GM23338 (cell line): ENCODE data around the gene GFRA1. TPM values are rescaled to one million over a fixed set of nuclear protein-coding genes. Genes with fewer than 3 reads are reported as not detected.

Experiments
- ATAC-seq: fragments of 200-7000 bp; cut with Tn5 transposase; 3 replicates; pipeline ENCODE4 v1.9.1; 2020
- DNase-seq: peaks from one replicate; pipeline ENCODE4 v3.0.0-alpha.2; 2015; ENCODE audit warnings: low spot score
- H2AFZ ChIP-seq: fragments of 200-600 bp; sonication (generic); 2 replicates; pipeline ENCODE4 v1.8.0; 2016; ENCODE audit warnings: antibody characterized with exemption, mild to moderate bottlenecking, moderate library complexity
- H3F3A ChIP-seq: fragments of 200-600 bp; sonication (generic); replicated peaks from 2 replicates; pipeline ENCODE4 v1.8.0; 2017; ENCODE audit warnings: antibody characterized with exemption, mixed run types, low read depth
- H3K27ac ChIP-seq: fragments of 200-600 bp; sonication (generic); 2 replicates; pipeline ENCODE4 v1.6.1; 2016; ENCODE audit warnings: low read depth
- H3K27me3 ChIP-seq: fragments of 200-600 bp; sonication (generic); 2 replicates; pipeline ENCODE4 v1.8.0; 2016; ENCODE audit warnings: mild to moderate bottlenecking, mixed run types, moderate library complexity; ENCODE audit not compliant: insufficient read depth
- H3K36me3 ChIP-seq: fragments of 200-600 bp; sonication (generic); 2 replicates; pipeline ENCODE4 v1.8.0; 2016; ENCODE audit warnings: mild to moderate bottlenecking; ENCODE audit not compliant: insufficient read depth
- H3K4me1 ChIP-seq: fragments of 200-600 bp; sonication (generic); 2 replicates; pipeline ENCODE4 v1.8.0; 2016; ENCODE audit warnings: mild to moderate bottlenecking, moderate library complexity; ENCODE audit not compliant: insufficient read depth
- H3K4me2 ChIP-seq: fragments of 200-600 bp; sonication (generic); 2 replicates; pipeline ENCODE4 v1.7.1; 2017; ENCODE audit warnings: mixed run types
- H3K4me3 ChIP-seq: fragments of 200-600 bp; sonication (generic); 2 replicates; pipeline ENCODE4 v1.6.1; 2016; ENCODE audit warnings: mixed run types
- H3K79me2 ChIP-seq: fragments of 200-600 bp; sonication (generic); replicated peaks from 2 replicates; pipeline ENCODE4 v1.8.0; 2017; ENCODE audit warnings: mild to moderate bottlenecking; ENCODE audit not compliant: insufficient read depth
- H3K9me2 ChIP-seq: fragments of 200-600 bp; sonication (generic); 2 replicates; pipeline ENCODE4 v1.8.0; 2017; ENCODE audit not compliant: insufficient read depth
- H4K20me1 ChIP-seq: fragments of 200-600 bp; sonication (generic); replicated peaks from 2 replicates; pipeline ENCODE4 v1.8.0; 2017; ENCODE audit warnings: mild to moderate bottlenecking; ENCODE audit not compliant: insufficient read depth
- H3K27ac Mint-ChIP-seq: 2 replicates; pipeline ENCODE4 v1.8.0; 2020; ENCODE audit warnings: inconsistent platforms, mild to moderate bottlenecking, moderate library complexity, mixed read lengths
- H3K27me3 Mint-ChIP-seq: 3 replicates; pipeline ENCODE4 v1.8.0; 2022; ENCODE audit warnings: low read depth, mild to moderate bottlenecking, moderate library complexity, mixed read lengths, inconsistent platforms; ENCODE audit not compliant: insufficient read depth, poor library complexity
- H3K36me3 Mint-ChIP-seq: 3 replicates; pipeline ENCODE4 v1.8.0; 2021; ENCODE audit warnings: low read depth, mild to moderate bottlenecking, inconsistent platforms, moderate library complexity, mixed read lengths
- H3K4me1 Mint-ChIP-seq: 3 replicates; pipeline ENCODE4 v1.8.0; 2020; ENCODE audit warnings: mild to moderate bottlenecking, inconsistent platforms, mixed read lengths
- H3K4me3 Mint-ChIP-seq: 3 replicates; pipeline ENCODE4 v1.8.0; 2021; ENCODE audit warnings: moderate library complexity, mild to moderate bottlenecking, inconsistent platforms, mixed read lengths
- H3K9me3 Mint-ChIP-seq: 3 replicates; pipeline ENCODE4 v1.8.0; 2020; ENCODE audit warnings: moderate library complexity, mild to moderate bottlenecking, inconsistent platforms, mixed read lengths
- CREB1 ChIP-seq: fragments of 250-450 bp; sonication (Bioruptor Pico); IDR thresholded peaks from 2 replicates; pipeline ENCODE4 v1.5.0; 2020; ENCODE audit warnings: low read depth, mild to moderate bottlenecking, moderate library complexity
- CTCF ChIP-seq, 2 experiments: fragments of 200-600 bp in 1 of 2; sonication (generic) in 1 of 2; conservative IDR thresholded peaks; 2 replicates each; pipeline versions ENCODE4 v1.5.1 to v1.6.1; 2016 to 2017; ENCODE audit warnings: antibody characterized with exemption in 2 of 2, low read depth in 2 of 2, mild to moderate bottlenecking in 2 of 2, moderate library complexity in 1 of 2
- EZH2 ChIP-seq: fragments of 200-600 bp; sonication (generic); IDR thresholded peaks from one replicate; pipeline ENCODE4 v1.8.0; 2017; ENCODE audit warnings: antibody characterized with exemption, mild to moderate bottlenecking, low read depth; ENCODE audit not compliant: unreplicated experiment
- EZH2phosphoT487 ChIP-seq: fragments of 200-600 bp; sonication (generic); IDR thresholded peaks from one replicate; pipeline ENCODE4 v1.8.1; 2018; ENCODE audit warnings: antibody characterized with exemption; ENCODE audit not compliant: unreplicated experiment
- JUNB ChIP-seq: IDR thresholded peaks from one replicate; pipeline ENCODE4 v1.6.1; 2016; ENCODE audit warnings: antibody characterized with exemption; ENCODE audit not compliant: unreplicated experiment
- NANOG ChIP-seq: IDR thresholded peaks from 2 replicates; pipeline ENCODE4 v1.6.1; 2016; ENCODE audit warnings: antibody characterized with exemption, borderline replicate concordance
- POLR2AphosphoS5 ChIP-seq: IDR thresholded peaks from 2 replicates; pipeline ENCODE4 v1.6.1; 2016; ENCODE audit warnings: antibody characterized with exemption, low read depth
- STAT1 ChIP-seq: IDR thresholded peaks from one replicate; pipeline ENCODE4 v1.6.1; 2016; ENCODE audit warnings: antibody characterized with exemption; ENCODE audit not compliant: unreplicated experiment
- ZNF114 ChIP-seq: fragments of 250-450 bp; sonication (Bioruptor Pico); IDR thresholded peaks from 2 replicates; pipeline ENCODE4 v1.5.0; 2020; ENCODE audit warnings: mild to moderate bottlenecking, moderate library complexity
- ZNF331 ChIP-seq: fragments of 250-450 bp; sonication (Bioruptor Pico); IDR thresholded peaks from 2 replicates; pipeline ENCODE4 v1.5.0; 2020; ENCODE audit warnings: low read depth, mild to moderate bottlenecking, moderate library complexity
- polyA plus RNA-seq: library from polyadenylated mRNA; unstranded; fragments of >200 nt; fragmentation: Nextera tagmentation; extraction: Ambion mirVana; gene quantifications from 2 replicates; pipeline ENCODE4 v1.2.1, GENCODE V29; 2016
- total RNA-seq: library from RNA; depleted of rRNA; stranded (reverse); fragments of >200 nt; shearing (Covaris generic); gene quantifications from 2 replicates; pipeline ENCODE4 v1.2.3, GENCODE V29; 2014
- TF ChIP-seq, protein P1 (sequence below): IDR thresholded peaks from one replicate; pipeline ENCODE4 v1.6.1; 2018; ENCODE audit warnings: antibody characterized with exemption; ENCODE audit not compliant: unreplicated experiment
- TF ChIP-seq, protein P2 (sequence below): fragments of 250-450 bp; sonication (Bioruptor Pico); IDR thresholded peaks from 2 replicates; pipeline ENCODE4 v1.5.0; 2020; ENCODE audit warnings: mild to moderate bottlenecking, moderate library complexity

The GFRA1 gene
- total and polyA plus RNA-seq, 2 experiments from 2014 or later, result 1.4 to 2.8 TPM

DNA sequence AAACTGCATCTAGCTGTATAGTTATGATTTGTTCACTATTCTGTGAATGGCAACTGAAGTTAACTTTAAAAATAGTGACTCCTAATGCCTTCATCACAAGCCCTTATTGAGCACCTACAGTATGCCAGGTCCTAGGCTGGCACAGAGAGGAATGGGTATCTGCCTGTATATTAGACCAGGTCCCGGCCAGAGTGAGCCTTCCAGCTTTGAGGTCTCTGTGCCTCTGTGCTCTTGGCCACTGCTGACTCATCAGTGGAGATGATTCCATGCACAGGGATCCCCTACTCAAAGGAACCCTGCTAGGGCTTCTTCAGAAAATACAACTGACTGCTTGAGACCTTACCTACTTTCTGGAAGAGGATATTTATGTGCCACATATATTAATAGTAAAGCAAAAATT is 118.4 kb downstream of the GFRA1 start (continued):
- TF ChIP-seq EZH2 (no peak), NANOG (no peak), CTCF (conservative IDR thresholded peaks at IDR 0.05; ENCODE audit: low read depth in 2 of 2) (no peak), EZH2phosphoT487 (no peak), STAT1 (no peak), ZNF331 (CRISPR knock-in tag) (no peak)

DNA sequence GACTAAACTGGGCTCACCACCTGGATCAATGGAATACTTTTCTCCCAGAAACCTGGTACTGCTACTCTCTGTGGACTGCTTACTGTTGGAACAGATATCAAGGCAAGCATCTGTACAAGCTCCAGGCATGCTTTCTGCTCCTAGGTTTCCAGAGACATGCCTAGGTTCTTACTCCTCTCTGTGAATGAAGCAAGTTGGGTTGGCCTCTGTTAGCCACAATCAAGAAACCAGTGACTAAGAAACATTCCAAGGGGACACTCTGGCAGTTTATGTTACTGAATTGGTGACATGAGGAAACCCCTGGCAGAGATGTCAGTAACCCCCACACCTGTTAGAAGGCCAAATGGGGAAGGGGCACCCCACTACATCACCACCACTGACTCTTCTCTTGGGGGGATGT is 121.9 kb downstream of the GFRA1 start:
- Mint-ChIP-seq H3K4me1 (peaks cover 8% of the 10 kb centered on the region), H3K27me3 (peaks cover 4% of the 10 kb centered on the region), H3K4me3 (no peak overlapping the region), H3K36me3 (no peaks in the 10 kb centered on the region), H3K27ac (no peak overlapping the region), H3K9me3 (no peaks in the 10 kb centered on the region)
- no peaks in the 10 kb centered on the region for H4K20me1 ChIP-seq
- H2AFZ ChIP-seq, result no peak overlapping the region
- no peaks in the 10 kb centered on the region for H3K79me2 ChIP-seq
- H3K27ac ChIP-seq, result no peak overlapping the region
- no peaks in the 10 kb centered on the region for H3K27me3 ChIP-seq
- 0 out of 2 replicates have a peak, but pooled peaks cover 5% of the 10 kb centered on the region for H3K9me2 ChIP-seq
- DNase-seq (no peak), ATAC-seq (no peak)
- no peaks in the 10 kb centered on the region for H3F3A ChIP-seq
- H3K4me3 ChIP-seq, result no peak overlapping the region
- no peaks in the 10 kb centered on the region for H3K4me1 ChIP-seq
- H3K4me2 ChIP-seq, result no peak overlapping the region
- no peaks in the 10 kb centered on the region for H3K36me3 ChIP-seq
- no peak for TF ChIP-seq JUNB
- no peak for TF ChIP-seq ZNF114
- TF ChIP-seq, protein P1, sequence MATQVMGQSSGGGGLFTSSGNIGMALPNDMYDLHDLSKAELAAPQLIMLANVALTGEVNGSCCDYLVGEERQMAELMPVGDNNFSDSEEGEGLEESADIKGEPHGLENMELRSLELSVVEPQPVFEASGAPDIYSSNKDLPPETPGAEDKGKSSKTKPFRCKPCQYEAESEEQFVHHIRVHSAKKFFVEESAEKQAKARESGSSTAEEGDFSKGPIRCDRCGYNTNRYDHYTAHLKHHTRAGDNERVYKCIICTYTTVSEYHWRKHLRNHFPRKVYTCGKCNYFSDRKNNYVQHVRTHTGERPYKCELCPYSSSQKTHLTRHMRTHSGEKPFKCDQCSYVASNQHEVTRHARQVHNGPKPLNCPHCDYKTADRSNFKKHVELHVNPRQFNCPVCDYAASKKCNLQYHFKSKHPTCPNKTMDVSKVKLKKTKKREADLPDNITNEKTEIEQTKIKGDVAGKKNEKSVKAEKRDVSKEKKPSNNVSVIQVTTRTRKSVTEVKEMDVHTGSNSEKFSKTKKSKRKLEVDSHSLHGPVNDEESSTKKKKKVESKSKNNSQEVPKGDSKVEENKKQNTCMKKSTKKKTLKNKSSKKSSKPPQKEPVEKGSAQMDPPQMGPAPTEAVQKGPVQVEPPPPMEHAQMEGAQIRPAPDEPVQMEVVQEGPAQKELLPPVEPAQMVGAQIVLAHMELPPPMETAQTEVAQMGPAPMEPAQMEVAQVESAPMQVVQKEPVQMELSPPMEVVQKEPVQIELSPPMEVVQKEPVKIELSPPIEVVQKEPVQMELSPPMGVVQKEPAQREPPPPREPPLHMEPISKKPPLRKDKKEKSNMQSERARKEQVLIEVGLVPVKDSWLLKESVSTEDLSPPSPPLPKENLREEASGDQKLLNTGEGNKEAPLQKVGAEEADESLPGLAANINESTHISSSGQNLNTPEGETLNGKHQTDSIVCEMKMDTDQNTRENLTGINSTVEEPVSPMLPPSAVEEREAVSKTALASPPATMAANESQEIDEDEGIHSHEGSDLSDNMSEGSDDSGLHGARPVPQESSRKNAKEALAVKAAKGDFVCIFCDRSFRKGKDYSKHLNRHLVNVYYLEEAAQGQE, result no peak
- TF ChIP-seq CTCF (conservative IDR thresholded peaks at IDR 0.05; ENCODE audit: low read depth in 2 of 2), result no peak
- no peak for TF ChIP-seq EZH2
- no peak for TF ChIP-seq CREB1 (CRISPR knock-in tag)
- TF ChIP-seq POLR2AphosphoS5, result no peak
- TF ChIP-seq EZH2phosphoT487, result no peak
- no peak for TF ChIP-seq NANOG
- TF ChIP-seq, protein P2, sequence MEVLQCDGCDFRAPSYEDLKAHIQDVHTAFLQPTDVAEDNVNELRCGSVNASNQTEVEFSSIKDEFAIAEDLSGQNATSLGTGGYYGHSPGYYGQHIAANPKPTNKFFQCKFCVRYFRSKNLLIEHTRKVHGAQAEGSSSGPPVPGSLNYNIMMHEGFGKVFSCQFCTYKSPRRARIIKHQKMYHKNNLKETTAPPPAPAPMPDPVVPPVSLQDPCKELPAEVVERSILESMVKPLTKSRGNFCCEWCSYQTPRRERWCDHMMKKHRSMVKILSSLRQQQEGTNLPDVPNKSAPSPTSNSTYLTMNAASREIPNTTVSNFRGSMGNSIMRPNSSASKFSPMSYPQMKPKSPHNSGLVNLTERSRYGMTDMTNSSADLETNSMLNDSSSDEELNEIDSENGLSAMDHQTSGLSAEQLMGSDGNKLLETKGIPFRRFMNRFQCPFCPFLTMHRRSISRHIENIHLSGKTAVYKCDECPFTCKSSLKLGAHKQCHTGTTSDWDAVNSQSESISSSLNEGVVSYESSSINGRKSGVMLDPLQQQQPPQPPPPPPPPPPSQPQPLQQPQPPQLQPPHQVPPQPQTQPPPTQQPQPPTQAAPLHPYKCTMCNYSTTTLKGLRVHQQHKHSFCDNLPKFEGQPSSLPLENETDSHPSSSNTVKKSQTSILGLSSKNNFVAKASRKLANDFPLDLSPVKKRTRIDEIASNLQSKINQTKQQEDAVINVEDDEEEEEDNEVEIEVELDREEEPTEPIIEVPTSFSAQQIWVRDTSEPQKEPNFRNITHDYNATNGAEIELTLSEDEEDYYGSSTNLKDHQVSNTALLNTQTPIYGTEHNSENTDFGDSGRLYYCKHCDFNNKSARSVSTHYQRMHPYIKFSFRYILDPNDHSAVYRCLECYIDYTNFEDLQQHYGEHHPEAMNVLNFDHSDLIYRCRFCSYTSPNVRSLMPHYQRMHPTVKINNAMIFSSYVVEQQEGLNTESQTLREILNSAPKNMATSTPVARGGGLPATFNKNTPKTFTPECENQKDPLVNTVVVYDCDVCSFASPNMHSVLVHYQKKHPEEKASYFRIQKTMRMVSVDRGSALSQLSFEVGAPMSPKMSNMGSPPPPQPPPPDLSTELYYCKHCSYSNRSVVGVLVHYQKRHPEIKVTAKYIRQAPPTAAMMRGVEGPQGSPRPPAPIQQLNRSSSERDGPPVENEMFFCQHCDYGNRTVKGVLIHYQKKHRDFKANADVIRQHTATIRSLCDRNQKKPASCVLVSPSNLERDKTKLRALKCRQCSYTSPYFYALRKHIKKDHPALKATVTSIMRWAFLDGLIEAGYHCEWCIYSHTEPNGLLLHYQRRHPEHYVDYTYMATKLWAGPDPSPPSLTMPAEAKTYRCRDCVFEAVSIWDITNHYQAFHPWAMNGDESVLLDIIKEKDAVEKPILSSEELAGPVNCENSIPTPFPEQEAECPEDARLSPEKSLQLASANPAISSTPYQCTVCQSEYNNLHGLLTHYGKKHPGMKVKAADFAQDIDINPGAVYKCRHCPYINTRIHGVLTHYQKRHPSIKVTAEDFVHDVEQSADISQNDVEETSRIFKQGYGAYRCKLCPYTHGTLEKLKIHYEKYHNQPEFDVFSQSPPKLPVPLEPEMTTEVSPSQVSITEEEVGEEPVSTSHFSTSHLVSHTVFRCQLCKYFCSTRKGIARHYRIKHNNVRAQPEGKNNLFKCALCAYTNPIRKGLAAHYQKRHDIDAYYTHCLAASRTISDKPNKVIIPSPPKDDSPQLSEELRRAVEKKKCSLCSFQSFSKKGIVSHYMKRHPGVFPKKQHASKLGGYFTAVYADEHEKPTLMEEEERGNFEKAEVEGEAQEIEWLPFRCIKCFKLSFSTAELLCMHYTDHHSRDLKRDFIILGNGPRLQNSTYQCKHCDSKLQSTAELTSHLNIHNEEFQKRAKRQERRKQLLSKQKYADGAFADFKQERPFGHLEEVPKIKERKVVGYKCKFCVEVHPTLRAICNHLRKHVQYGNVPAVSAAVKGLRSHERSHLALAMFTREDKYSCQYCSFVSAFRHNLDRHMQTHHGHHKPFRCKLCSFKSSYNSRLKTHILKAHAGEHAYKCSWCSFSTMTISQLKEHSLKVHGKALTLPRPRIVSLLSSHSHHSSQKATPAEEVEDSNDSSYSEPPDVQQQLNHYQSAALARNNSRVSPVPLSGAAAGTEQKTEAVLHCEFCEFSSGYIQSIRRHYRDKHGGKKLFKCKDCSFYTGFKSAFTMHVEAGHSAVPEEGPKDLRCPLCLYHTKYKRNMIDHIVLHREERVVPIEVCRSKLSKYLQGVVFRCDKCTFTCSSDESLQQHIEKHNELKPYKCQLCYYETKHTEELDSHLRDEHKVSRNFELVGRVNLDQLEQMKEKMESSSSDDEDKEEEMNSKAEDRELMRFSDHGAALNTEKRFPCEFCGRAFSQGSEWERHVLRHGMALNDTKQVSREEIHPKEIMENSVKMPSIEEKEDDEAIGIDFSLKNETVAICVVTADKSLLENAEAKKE (CRISPR knock-in tag), result no peak
